AG09319 (cell line): ENCODE measurements around the gene G3BP2.

Experiments used
- DNase-seq: peaks from one replicate; pipeline ENCODE4 v3.0.0-alpha.2; 2010; ENCODE audit warnings: low read depth; ENCODE audit errors: extremely low read depth
- TF ChIP-seq, protein P1 (sequence below): IDR thresholded peaks from 2 replicates; pipeline ENCODE4 v1.5.1; 2011; ENCODE audit warnings: low read depth, mild to moderate bottlenecking, inconsistent platforms, low read length, moderate library complexity

The G3BP2 gene

DNA sequence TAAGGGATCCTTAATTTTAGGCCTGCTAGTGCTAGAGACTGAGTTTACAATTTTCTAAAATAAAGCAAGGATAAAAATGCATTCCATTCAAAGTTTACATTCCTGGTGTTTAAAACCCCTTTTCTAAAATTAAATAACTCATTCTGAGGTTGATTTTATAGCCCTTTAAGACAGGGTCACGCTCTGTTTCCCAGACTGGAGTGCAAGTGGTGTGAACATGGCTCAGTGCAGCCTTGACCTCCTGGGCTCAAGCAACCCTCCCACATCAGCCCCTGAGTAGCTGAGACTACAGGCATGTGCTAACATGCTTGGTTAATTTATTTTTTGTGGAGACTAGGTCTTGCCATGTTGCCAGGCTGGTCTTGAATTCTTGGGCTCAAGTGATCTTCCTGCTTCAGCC is 36.0 kb downstream of the G3BP2 start:
- TF ChIP-seq, protein P1, sequence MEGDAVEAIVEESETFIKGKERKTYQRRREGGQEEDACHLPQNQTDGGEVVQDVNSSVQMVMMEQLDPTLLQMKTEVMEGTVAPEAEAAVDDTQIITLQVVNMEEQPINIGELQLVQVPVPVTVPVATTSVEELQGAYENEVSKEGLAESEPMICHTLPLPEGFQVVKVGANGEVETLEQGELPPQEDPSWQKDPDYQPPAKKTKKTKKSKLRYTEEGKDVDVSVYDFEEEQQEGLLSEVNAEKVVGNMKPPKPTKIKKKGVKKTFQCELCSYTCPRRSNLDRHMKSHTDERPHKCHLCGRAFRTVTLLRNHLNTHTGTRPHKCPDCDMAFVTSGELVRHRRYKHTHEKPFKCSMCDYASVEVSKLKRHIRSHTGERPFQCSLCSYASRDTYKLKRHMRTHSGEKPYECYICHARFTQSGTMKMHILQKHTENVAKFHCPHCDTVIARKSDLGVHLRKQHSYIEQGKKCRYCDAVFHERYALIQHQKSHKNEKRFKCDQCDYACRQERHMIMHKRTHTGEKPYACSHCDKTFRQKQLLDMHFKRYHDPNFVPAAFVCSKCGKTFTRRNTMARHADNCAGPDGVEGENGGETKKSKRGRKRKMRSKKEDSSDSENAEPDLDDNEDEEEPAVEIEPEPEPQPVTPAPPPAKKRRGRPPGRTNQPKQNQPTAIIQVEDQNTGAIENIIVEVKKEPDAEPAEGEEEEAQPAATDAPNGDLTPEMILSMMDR, result no peak
- no peak for DNase-seq

DNA sequence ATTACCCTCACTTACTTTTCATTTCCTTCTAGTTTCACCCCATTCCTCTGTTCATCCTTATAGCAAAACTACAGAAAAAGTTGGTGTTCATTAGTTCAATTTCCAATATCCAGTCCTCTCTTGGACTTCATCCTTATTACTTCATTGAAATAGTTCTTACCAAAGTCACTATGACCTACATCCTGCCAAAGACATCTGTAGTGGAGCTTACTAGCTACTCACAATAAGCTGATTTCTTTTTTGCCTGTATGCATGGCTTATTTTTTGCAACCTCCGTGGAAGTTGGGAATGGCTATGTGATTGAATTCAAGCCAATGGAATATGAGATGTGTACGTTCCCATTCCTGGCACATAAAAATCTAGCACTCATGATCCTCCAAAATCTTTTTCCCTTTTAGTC is 38.3 kb downstream of the G3BP2 start:
- TF ChIP-seq, protein P1, result no peak
- no peak for DNase-seq

DNA sequence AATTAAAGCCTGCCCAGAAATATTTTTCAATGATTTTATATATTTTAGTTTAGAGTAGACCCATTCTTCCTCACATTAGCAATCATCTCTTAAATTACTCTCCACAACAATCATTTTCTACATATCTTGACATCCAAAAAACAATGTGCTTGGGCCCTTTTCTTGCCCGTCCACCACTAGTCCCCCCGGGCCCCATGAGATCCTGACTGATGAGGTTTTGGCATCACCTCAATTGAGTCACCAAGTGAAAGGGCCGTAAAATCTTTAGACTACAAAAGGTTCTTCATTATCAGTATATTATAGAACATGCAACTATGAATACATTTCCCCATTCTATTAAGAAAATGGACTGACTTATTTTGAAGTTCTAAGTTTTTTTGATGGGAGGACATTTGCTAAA is 38.9 kb downstream of the G3BP2 start:
- TF ChIP-seq, protein P1, result no peak
- DNase-seq, result no peak

DNA sequence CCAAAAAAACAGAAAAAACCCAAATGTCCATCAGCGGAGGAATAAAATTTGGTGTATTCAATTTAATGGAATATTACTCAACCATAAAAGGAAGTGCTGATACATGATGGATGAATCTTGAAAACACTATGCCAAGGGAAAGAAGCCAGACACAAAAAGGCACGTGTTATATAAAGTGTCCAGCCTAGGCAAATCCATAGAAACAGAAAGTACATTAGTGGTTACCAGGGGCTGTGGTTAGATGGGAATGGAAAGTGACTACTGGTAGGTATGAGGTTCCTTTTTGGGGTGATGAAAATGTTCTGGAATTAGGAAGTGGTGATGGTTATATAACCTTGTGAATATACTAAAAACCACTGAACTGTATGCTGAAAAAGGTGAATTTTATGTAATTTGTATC is 39.4 kb downstream of the G3BP2 start:
- TF ChIP-seq, protein P1, result no peak
- no peak for DNase-seq

DNA sequence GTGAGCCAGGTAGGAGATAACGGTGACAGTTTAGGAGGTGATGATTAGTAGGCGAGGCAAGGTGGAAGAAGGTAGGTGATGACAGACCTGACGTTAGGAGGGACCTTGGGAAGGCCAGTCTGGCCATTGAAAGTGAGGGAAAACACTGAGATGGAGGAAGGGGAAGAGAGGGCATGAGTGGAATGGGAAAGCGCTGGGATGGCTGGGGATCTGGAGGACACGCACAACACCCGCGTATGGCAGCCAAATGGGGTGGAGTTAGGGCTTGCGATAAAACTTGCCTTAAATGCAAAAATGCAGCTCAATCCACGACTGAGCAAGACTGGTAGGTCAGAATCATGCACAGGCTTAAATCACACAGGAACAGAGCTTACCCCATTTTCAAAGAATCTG is 42.3 kb downstream of the G3BP2 start:
- TF ChIP-seq, protein P1, result no peak
- no peak for DNase-seq

DNA sequence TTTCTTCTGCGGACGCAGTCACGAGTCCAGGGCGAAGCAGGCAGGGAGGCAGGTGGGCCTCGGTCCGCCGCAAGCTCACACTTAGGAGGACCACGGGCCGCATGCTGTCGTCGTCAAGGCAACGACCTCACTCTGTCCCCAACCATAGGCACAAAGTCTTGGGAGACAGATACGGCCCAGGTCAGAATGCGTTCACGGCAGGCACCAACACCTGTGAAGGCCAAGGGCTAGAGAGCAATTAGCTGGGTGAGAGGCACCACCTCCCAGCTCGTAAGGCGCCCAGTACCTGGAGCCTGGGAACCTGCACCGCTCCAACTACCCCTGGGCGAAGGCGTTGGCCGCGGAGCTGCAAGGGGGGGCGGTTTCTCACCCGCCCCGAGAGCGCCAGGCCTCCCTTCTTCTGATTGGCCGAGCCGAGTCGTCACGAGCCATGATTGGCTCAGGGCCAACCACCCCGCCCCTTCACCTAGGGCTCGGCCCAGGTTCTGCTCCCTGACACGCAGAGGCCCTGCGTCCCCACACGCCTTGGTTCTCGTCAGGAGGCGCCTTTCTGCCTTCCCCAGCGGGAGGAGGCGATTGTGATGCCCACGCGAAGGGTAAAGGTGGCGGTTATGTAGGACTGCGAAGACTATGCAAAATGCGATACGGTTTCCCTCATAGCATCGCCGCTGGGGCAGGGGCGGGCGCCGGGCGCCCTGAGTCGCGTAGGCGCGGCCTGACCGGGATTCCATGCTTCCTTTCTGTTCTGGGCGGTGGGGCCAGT is 42.9 kb downstream of the G3BP2 start, which contains the start of gene CDKL2:
Gene CDKL2 (minus strand): TSS at position 355 of the 763 bp plus-strand sequence. CDS start 4,540 bp downstream, outside the sequence.
- TF ChIP-seq, protein P1, result no peak

DNA sequence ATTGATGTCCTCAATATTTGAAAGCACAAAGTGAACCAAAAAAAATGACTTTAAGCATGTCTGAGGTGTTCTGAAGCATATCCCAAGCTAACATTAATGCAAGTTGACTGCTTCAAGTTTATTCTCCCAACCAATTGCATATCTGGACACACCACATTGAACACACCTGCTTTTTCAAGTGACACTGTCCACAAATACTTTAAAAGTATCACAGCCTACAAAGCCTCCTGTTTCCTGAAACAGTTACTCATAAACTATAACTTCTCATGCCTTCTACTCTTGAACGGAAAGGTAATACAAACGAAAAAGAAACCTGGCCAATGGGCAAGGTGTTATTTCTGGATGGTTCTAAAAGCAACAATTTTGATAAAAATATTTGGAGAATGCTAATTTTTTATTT is 44.0 kb downstream of the G3BP2 start:
- DNase-seq, result no peak
- TF ChIP-seq, protein P1, result no peak

More for the DNA sequence above, 42.9 kb downstream of the G3BP2 start, which contains the start of gene CDKL2:
- DNase-seq, result no peak
